Mucosa of gallbladder (tissue), 1 donor: Measurements from ENCODE around the gene INPP4B. TPM values are rescaled to one million over a fixed set of nuclear protein-coding genes. Genes with fewer than 3 reads are reported as not detected.
A peak's percentile ranks its signal among the peaks of the same experiment; 100 is the strongest.

ENCODE experiments used
- DNase-seq: peaks from one replicate; pipeline ENCODE4 v3.0.0-alpha.2; 2020; ENCODE audit warnings: low spot score
- total RNA-seq: library from RNA; stranded (reverse); gene quantifications from one replicate; pipeline ENCODE4 v1.2.1, GENCODE V29; 2021
- donor health status: DM: no; HTN: no; CAD: no.

Gene INPP4B
- total RNA-seq, 1 donor from 2014 or later = 16.0 TPM

DNA sequence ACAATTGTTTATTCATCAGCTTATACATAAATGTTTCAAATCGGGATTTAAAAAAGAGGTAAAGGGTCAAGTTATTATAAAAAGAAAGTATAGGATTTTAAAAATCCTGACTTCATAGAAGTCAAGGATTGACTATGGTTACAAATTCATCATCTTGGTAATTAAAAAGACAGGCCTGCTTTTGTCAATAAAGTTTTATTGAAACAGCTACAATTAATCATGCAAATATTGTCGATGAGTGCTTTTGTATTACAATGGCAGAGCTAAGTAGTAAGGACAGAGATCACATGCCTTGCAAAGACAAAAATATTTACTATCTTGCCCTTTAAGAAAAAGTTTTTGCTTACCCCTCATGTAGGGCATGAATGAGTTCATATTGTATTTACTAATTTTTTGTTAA is 614.3 kb downstream of the INPP4B start:
- DNase-seq = no peak

DNA sequence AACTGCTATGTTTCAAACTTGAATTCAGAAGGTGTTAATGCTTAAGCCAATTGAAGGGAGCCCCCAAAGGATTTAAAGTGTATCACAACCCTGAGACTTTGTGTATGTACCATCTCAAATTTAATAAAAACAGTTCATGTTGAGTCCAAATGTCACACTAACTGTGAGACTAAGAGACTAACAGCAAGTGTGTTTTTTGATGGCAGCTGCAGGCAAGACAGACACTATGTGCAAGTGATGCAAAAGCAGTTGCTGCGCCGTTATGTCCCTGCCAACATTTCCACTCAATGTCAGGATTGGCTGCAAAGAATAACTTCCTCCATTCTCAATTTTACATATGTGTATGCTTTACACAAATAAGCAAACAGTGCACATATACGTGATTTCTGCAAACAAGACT is 615.1 kb downstream of the INPP4B start:
- no peak for DNase-seq

DNA sequence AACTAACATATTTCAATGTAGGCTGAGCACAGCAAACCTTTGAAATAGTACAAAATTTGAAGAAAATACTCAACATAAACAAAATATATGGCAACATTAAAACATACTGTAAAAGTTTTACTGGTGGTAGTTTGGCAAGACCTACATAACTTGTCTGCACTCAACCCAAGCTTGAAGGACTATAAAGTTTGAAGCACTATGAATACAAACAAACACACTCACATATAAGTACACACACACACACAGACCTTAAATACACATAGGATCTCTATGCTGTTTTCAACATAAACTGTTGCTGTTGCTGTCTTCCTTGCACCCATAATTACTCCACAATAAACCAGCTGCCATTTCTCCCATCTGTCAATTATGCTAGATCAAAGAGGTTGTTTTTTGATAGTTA is 620.1 kb downstream of the INPP4B start:
- DNase-seq = no peak

DNA sequence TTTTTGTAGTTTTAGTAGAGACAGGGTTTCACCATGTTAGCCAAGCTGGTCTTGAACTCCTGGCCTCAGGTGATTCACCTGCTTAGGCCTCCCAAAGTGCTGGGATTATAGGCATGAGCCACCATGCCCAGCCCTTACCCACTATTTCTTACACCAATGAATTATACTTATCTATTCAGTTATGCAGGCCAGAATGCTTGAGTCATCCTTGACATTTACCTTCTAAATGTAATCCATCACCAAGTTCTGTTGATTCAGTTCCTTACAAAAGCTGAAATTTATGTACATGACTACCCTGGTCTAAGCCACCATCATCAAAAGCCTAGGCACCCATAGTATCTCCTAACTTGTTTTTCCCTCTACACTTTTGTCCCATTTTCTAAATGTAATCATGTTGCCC is 624.0 kb downstream of the INPP4B start:
- no peak for DNase-seq

DNA sequence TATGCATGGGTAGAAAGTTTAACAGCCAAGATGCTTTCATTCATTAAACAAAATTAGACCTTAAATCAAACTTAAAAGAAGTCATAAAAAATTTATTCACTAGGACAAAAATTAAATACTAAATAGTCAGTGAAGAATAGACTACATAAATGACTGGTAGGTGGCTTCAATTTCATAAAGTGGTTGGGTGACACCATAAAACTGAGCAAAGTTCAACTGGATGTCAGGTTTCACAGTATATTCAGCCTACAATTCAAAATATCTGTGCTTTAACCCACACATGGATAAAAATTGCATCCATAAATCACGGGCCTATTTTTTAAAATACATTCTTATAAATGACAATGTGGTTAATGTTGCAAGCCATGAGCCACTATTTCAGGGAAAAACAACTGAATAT is 627.4 kb downstream of the INPP4B start:
- DNase-seq = no peak

DNA sequence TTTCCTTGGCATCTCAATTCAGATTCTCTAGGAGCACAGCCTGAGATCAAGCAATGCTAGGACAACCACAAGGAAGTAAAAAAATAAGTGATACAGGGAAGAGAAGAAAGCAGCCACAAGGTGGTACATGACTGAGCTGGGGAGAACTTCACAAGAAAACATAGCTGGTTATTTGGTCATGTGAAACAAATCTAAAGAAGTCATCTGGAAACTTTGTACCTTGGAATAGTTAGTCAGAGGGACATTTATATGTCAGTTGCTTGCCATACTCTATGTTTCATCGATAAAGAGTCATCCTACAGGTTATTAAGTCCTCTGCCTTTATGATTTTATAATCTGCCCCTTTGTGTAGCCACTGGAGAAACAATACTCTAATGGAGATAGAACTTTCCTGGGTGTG is 634.7 kb downstream of the INPP4B start:
- no peak for DNase-seq

DNA sequence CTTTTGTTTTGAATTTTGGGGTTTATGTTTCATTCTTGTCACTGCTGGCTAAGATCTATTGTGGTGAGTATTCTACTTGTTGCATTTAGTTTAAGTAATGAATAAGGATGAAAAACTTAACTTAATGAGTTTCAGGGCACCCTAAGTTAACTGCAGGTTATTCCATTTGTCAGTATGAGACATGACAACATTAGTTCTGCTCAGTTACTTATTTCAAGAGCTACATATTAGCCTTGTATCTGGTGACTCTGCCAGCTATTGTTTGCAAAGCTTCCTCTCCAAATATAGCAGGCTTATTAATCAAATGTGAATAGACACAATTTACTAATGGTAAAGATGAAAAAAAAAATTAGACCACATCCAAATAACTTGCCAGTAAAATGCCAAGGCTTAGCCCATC is 642.6 kb downstream of the INPP4B start:
- peak; percentile 11 for DNase-seq

DNA sequence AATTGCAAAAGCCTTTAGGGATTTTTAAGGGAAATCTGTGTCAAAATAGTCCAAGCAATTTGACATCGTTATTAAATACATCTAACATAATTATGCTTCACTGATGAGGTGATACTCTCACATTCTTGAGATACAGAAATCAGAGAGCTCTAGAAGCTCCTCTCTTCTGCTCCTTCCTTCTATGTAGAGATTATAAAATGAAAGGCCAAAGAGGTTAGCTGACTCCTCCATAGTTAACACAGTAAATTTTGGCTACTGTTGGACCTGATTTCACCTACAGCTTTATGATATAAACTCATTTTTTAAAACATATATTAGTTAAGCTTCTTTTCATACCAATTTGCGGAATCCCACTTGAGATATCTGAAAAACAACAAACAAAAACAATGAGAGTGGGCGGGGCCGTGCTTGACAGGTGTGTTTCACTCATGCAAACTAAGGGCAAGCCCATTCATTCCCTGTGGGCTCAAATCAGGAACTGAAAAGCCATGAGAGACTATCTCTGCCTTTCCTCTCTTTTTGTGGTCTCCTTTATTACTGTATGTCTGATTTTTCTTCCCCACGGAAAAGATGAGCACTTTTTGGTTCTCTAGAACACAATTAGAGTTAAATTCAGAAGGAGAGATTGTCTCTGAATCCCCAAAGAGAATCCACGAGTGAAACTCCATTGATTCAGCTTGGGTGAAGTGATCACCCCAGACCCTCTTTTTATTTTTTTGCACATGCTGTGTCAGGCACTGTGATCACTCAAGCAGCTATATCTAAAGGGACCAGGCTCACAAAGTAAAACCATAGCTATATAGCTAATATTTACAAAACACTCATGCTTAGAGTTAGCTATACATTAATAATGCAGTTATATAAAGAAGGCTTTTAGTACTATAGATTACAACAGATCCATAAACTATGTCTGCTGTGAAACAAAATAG is 643.4 kb downstream of the INPP4B start:
- no peak for DNase-seq

DNA sequence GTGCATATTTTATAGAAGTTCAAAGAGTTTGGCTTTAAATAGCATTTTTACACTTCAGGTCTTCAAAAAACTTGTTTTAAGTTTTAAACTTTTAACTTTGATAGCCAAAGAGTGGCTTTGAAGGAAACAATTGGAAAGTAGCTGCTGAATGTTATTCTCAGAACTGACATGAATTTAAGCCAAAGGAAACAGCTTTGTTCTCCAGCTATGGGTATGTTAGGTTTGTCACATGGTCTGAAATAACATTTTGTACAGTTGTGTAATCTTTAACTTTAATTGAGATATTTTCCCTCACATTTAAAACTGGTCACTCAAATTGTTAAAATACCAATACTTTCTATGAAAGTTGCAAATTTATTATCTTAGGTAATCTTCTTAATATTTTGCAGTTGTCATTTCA is 645.1 kb downstream of the INPP4B start:
- no peak for DNase-seq

DNA sequence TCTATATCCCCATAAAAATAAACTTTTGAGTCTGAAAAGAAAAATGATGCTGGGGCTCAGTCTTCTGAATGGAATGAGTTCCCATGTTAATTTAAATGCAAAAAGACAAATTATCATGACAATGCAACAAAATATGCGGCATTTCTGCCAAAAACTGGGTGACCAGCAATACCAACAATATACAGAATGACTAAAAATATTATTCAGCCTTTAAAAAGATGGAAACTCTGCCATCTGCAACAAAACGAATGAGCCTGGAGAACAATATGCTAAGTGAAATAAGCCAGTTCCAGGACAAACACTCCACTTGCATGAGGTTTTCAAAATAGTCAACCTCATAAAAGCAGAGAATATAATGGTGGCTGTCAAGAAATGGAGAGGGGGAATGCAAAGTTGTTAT is 651.2 kb downstream of the INPP4B start:
- DNase-seq = no peak

DNA sequence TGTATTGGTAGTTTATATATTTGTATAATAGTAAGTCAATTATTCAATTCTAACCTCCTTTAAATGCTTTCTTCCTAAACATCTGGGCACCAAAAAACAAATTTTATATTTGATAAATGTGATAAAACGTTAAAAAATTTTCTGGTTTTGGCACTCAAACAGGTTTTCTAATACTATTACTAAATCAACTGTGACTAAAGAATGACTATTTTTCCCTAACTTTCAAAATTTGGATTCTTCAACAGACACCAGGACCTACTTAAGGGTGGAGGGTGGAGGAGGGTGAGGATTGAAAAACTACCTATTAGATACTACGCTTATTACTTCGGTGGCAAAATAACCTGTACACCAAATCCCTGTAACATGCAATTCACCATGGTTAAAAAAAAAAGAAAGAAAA is 654.2 kb downstream of the INPP4B start:
- DNase-seq = no peak

DNA sequence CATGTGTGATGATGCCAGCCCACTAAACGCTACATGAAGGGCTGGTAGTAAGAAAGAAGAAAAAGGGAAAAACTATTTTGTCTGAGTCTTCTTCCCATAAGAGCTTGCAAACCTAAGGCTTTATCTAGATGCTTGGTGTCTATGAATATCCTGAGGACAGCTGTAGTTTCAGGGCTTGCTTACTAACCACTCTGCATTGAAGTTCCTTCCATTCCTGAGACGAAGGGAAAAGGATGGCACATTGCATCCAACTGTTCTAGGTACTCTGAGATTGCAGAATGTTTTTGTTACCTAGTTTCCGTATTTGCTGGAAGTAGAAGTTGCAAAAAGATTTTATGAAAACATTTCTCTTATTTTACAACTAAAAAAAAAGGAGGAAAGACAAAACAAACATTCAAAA is 665.1 kb downstream of the INPP4B start:
- DNase-seq = no peak

DNA sequence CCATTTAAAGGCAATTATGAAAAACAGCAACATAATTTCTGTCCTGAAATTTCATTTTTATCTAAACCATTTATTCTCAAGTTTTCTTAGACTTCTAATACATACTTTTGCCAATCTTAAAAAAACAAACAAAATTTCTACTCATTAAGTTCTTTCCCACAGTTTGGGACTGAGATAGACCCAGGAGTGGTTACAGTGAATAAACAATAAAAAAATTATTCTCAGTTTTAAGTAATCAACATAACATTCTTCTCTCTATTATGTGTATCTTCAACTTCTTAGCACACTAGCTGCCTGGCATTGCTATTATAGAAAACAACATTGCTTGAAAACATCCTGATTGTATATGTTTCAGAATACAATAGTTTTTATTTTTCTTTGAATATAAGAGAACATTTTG is 676.9 kb downstream of the INPP4B start:
- no peak for DNase-seq

DNA sequence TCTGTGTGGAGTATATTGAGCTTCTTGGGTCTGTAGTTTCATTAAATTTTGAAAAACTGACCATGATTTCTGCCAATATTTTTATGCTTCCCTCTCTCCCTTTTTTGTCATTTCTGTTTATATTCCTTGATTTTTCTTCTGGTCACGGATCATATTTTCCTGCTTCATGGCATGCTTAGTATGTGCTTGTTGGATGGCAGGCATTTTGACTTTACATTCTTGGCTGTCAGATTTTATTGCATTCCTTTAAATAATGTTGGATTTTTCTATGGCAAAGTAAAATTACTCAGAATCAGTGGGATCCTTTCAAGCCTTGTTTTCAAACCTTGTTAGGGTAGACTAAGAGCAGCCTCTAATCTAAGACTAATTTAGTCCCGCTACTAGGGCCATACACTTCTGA is 677.9 kb downstream of the INPP4B start:
- no peak for DNase-seq

DNA sequence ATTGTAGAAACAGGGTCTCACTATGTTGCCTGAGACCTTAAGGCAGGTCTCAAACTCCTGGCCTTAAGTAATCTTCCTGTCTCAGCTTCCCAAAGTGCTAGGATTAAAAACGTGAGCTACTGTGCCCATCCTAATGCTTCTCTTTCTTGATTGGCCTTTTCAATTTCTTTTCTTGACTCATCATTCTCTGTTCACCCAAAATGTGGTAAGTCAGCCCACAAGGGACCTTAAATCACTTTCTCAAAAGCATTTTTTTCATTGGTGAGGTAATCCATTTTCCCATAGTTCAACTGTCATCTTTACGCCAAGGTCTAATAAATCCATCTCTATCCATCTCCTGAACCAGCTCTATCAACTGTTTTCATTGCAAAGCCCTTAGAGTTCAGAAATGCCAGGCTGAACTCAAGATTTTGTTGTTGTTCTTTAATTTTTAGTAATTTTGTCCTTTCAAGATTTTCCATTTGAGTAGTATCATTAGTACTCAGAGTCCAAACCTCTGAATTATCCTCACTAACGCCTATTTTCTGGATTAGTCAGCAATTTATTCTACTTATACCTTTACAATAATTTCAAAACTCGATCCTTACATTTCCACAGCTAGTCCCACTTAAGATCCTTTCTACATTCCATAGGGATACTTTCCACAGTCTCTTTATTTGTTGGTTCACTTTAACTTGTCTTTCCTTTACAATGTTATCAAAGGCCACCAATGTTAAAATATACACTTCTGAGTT is 681.2 kb downstream of the INPP4B start:
- DNase-seq = no peak

DNA sequence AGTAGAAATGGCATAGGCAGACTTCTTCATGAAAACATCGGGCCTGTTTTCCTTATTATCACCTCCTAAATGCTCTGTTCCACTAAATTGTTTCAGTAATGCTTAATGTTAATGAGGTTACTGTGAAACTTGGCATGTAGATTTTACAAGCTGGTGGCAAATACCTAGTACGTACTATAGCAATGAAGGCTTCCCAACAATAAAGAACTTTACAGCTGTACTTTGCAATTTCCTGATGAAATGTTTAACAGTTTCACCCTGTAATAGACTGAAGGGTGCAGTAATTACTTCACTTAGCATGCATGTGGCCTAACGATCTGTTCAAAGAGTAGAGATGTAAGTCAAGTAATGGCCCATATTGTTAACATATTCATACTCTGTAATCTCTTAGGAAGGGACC is 685.0 kb downstream of the INPP4B start:
- no peak for DNase-seq

DNA sequence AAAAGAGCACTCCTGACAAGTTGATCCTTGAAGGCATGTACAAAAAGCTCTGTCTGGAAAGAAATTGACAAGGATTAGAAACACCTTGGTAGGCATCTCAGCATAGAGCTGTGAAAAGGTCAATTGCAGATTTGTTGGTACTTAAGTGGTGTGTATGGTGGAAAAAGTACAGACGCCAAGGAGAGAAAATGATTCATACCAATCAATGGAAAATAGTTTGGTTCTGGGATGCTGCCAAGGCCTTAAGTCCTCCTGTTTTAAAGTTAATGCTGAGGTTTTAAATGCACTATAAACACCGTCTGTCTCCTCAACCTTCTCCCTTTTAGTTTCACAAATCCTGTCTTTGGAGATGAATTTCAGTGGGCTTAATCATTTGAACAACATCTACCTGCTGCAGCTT is 685.6 kb downstream of the INPP4B start:
- peak; percentile 24 for DNase-seq

DNA sequence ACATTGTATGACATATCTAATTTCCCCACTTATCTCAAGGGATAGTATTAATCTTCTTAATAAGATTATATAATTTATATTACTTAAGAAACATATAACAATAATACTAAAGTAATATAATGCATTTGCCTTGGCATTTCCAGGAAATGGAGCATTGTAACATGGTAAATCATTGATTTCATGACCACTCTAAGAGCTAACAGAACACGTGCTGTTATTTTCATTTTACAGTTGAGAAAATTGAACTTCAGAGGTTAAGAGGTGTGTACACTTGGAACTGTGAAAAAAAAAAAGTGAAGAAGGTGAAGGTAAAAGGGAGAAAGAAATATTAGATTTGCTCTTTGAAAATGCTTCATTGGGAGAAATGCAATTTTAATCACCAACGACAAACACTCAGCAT is 687.1 kb downstream of the INPP4B start:
- DNase-seq = no peak

DNA sequence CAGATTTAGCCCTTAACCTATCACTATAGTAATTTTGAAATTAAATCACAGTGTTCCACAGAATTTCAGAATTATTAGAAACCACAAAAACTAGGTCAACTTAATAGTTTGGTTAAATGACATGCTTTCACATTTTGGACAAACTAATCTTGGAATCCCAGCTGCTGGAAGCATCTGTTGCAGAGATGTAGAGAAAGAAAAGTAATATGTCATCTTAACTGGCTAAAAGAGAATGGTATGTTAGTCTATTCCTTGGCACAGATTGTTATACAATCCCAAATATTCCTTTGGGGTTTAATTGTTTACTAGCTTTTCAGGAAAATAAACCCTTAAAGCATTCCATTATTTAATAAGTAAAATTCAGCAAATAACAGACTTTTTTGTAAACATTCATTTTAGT is 689.8 kb downstream of the INPP4B start:
- no peak for DNase-seq

DNA sequence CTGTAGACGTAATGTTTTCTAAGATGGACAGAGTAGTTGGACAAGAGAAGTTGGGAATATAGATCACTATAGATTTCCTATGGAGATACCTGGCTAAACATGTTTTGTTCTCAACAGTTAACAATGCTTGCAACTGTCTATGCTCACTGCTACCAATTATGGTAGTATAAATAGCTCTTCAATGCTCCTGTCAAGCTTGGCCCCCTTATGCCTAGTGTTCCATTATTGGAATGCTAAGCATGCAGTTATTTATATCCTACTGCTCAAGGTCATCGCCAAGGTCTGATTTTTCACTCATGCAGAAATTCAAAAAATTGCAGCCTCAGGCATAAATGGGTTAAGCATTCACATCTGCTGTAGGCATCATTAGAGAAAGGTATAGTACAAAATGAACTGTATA is 690.8 kb downstream of the INPP4B start:
- DNase-seq = no peak

DNA sequence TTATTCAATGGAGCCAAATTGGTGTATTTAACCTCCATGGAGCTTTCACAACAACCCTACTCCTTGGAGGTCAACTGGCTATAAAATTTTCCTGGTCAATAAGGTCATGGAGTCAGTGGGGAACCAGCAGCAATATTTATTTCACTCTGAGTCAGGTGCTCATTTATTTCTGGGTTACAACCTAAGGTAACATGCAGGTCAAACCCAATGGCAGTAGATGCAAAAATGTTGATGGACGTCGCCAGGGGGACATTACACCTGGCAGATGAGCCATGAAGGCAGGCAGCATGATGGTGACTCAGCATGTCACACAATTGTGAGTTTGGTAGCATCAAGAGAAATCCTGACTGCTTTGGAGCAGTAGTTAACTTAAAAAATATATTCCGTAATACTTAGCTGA is 695.6 kb downstream of the INPP4B start:
- DNase-seq = peak; percentile 34

DNA sequence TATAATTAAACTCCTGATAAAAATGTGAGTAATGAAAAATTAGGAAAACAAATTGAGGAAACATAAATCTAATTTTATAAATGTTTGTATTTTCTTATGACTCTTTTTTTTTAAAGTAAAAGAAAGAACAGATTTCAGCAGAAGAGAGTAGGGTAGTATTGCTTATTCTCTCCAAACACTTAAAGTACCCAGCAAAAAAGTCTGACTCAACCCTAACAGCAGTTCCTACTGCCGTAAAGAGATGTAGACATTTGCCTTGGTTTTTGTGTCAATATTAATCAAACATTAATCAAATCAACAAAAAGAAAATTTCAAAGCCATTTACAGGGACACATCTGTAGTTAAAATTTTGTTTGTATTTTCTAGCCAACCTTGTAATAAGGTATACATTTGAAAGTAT is 701.3 kb downstream of the INPP4B start:
- DNase-seq = no peak

DNA sequence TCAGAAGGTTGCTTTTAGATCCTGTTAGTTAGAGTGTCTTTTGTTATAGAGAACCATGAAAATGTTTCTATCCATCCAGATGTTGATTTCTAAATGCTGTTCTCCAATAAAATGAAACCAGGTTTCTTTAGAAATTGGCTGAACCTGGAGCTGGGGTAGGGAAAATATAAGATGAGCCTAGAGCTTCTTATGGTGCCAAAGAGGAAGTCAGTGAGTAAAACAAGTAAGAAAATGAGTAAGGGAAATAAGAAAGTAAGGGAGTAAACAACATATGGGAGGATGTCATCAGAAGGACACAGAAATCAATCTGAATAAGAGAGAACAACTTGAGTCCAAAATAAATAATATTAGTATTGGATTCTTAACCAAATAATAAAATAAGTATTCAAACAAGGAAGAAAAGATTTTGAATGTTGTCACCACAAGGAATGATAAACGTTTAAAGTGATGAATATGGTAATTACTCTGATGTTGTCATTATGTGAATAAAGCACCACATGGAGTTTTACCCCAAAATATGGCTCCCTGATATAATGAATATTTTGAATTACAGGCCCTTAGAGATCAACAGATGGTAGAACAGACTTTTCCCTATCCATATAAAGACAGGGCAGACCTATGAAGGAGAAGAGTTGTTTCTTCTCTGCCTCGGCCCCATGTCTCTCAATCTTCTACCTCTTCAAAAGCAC is 703.6 kb downstream of the INPP4B start:
- no peak for DNase-seq
